RWPE1 (cell line): Measurements from ENCODE around the gene RAB6B.

Experiments
- CTCF ChIA-PET: fragments of 350-600 bp; sonication (Branson Sonifier 250); formaldehyde crosslinking; extraction: SDS; loops from one replicate; lab custom pipeline; 2021; lab: Yijun Ruan, JAX
- POLR2A ChIA-PET: fragments of 400-600 bp; formaldehyde crosslinking; extraction: SDS; loops from one replicate; lab custom pipeline; 2020; ENCODE audit warnings: antibody characterized with exemption; ENCODE audit not compliant: low non-redundant PET; lab: Yijun Ruan, JAX
- DNase-seq: peaks from one replicate; pipeline ENCODE4 v3.0.0; 2012; ENCODE audit warnings: low spot score
- H3K27ac ChIP-seq: fragments of 450-650 bp; 2 replicates; pipeline ENCODE4 v1.5.1; 2017
- CTCF ChIP-seq: fragments of 450-650 bp; conservative IDR thresholded peaks from 2 replicates; pipeline ENCODE4 v1.5.1; 2017; ENCODE audit warnings: low read depth, mild to moderate bottlenecking

The RAB6B gene

GRCh38 chr3:133914839-133915600 is 19.3 kb upstream of the RAB6B start:
- CTCF ChIA-PET: no interaction called here
- POLR2A ChIA-PET: no interaction called here
- TF ChIP-seq CTCF: no peak

GRCh38 chr3:133910422-133910821 is 14.7 kb upstream of the RAB6B start:
- POLR2A ChIA-PET: no interaction called here

More at GRCh38 chr3:133914839-133915600, 19.3 kb upstream of the RAB6B start:
- DNase-seq: no peak
- no peak overlapping the region for H3K27ac ChIP-seq

GRCh38 chr3:133905376-133905775 is 9.7 kb upstream of the RAB6B start:
- no peak for DNase-seq
- TF ChIP-seq CTCF: no peak
- CTCF ChIA-PET: interaction anchor here (0.6 kb wide), 2 partner anchors 21 to 606 kb away, joined by 3 read pairs; no protein-coding TSS in a partner anchor
- POLR2A ChIA-PET: no interaction called here
- no peak overlapping the region for H3K27ac ChIP-seq

More at GRCh38 chr3:133910422-133910821, 14.7 kb upstream of the RAB6B start:
- CTCF ChIA-PET: no interaction called here
- no peak for DNase-seq
- H3K27ac ChIP-seq: no peak overlapping the region
- no peak for TF ChIP-seq CTCF

GRCh38 chr3:133901847-133902246 is 6.2 kb upstream of the RAB6B start:
- no peak for TF ChIP-seq CTCF
- H3K27ac ChIP-seq: no peak overlapping the region
- ChIA-PET CTCF (interaction anchor here (0.6 kb wide), 1 partner anchor 20 kb away, joined by 4 read pairs; no protein-coding TSS in a partner anchor), POLR2A (no interaction called here)
- DNase-seq: no peak

- no peak for DNase-seq
- H3K27ac ChIP-seq: no peak overlapping the region
- CTCF ChIA-PET: no interaction called here
- POLR2A ChIA-PET: no interaction called here
- no peak for TF ChIP-seq CTCF
Measured at GRCh38 chr3:133901083-133901482, 5.4 kb upstream of the RAB6B start.

- ChIA-PET CTCF (no interaction called here), POLR2A (no interaction called here)
Measured at GRCh38 chr3:133899311-133899710, 3.6 kb upstream of the RAB6B start.

More at GRCh38 chr3:133899311-133899710, 3.6 kb upstream of the RAB6B start:
- no peak for TF ChIP-seq CTCF
- no peak for DNase-seq
- H3K27ac ChIP-seq: no peak overlapping the region
